SK-N-SH (cell line): Measurements from ENCODE around the gene TM4SF4. TPM values are rescaled to one million over a fixed set of nuclear protein-coding genes. Genes with fewer than 3 reads are reported as not detected.

Experiments used
- CTCF ChIA-PET: fragments of 300-600, 350-600 bp; formaldehyde crosslinking; extraction: SDS; loops from one replicate; lab custom pipeline; 2021; lab: Yijun Ruan, JAX
- POLR2A ChIA-PET: fragments of 350-600 bp; sonication (Branson Sonifier 250); formaldehyde crosslinking; extraction: SDS; loops from one replicate; lab custom pipeline; 2020; ENCODE audit warnings: antibody characterized with exemption, inconsistent platforms; lab: Yijun Ruan, JAX
- DNase-seq: peaks from one replicate; pipeline ENCODE4 v3.0.0; 2012
- H2AFZ ChIP-seq: fragments of 200-600 bp; sonication (generic); 2 replicates; pipeline ENCODE4 v1.8.1; 2016; ENCODE audit warnings: antibody characterized with exemption, mild to moderate bottlenecking, low read depth
- H3F3A ChIP-seq: fragments of 200-600 bp; sonication (generic); replicated peaks from 2 replicates; pipeline ENCODE3; 2016; ENCODE audit warnings: antibody characterized with exemption, mild to moderate bottlenecking; ENCODE audit not compliant: insufficient read depth
- H3K27ac ChIP-seq, 2 experiments: fragments of 200-500 bp in 1 of 2; fragments of 200-600 bp in 1 of 2; sonication (Bioruptor generic) in 1 of 2; sonication (generic), shearing (Covaris generic) in 1 of 2; 2 replicates each; pipeline versions ENCODE4 v1.5.1 to v1.6.1; 2014 to 2016; ENCODE audit warnings: low read depth in 2 of 2, inconsistent platforms in 1 of 2, low read length in 1 of 2, mild to moderate bottlenecking in 1 of 2, mixed read lengths in 1 of 2
- H3K27me3 ChIP-seq: fragments of 200-600 bp; sonication (generic), shearing (Covaris generic); 2 replicates; pipeline ENCODE4 v1.6.1; 2016; ENCODE audit warnings: mixed run types; ENCODE audit not compliant: insufficient read depth
- H3K36me3 ChIP-seq, 2 experiments: fragments of 200-500 bp in 1 of 2; fragments of 200-600 bp in 1 of 2; sonication (Bioruptor generic) in 1 of 2; sonication (generic) in 1 of 2; replicated peaks in 1 of 2; 2 replicates each; pipeline versions ENCODE3 to v1.5.1; 2014 to 2016; ENCODE audit warnings: low read length in 1 of 2, mild to moderate bottlenecking in 1 of 2; ENCODE audit not compliant: insufficient read depth in 2 of 2, control insufficient read depth in 1 of 2
- H3K4me1 ChIP-seq, 2 experiments: fragments of 200-500 bp in 1 of 2; fragments of 200-600 bp in 1 of 2; sonication (Bioruptor generic) in 1 of 2; sonication (generic), shearing (Covaris generic) in 1 of 2; 2 replicates each; pipeline versions ENCODE4 v1.5.1 to v1.6.1; 2014 to 2016; ENCODE audit warnings: low read depth in 1 of 2, low read length in 1 of 2, mixed run types in 1 of 2; ENCODE audit not compliant: insufficient read depth in 2 of 2, control insufficient read depth in 1 of 2
- H3K4me2 ChIP-seq: fragments of 200-600 bp; sonication (generic), shearing (Covaris generic); 2 replicates; pipeline ENCODE4 v1.6.1; 2017; ENCODE audit warnings: mixed run types
- H3K4me3 ChIP-seq, 2 experiments: fragments of 200-500 bp in 1 of 2; fragments of 200-600 bp in 1 of 2; sonication (Bioruptor generic) in 1 of 2; sonication (generic), shearing (Covaris generic) in 1 of 2; 2 replicates each; pipeline versions ENCODE4 v1.5.1 to v1.8.1; 2014 to 2016; ENCODE audit warnings: low read depth in 2 of 2, inconsistent platforms in 1 of 2, low read length in 1 of 2, mild to moderate bottlenecking in 1 of 2, mixed read lengths in 1 of 2, moderate library complexity in 1 of 2
- H3K79me2 ChIP-seq: fragments of 200-600 bp; sonication (generic); 2 replicates; pipeline ENCODE4 v1.8.1; 2017; ENCODE audit warnings: mild to moderate bottlenecking; ENCODE audit not compliant: insufficient read depth
- H3K9ac ChIP-seq: fragments of 200-600 bp; sonication (generic); 2 replicates; pipeline ENCODE4 v1.6.1; 2017; ENCODE audit warnings: mixed run types
- H3K9me2 ChIP-seq: fragments of 200-600 bp; sonication (generic); 2 replicates; pipeline ENCODE4 v1.6.1; 2017; ENCODE audit warnings: mixed run types
- H3K9me3 ChIP-seq: fragments of 200-600 bp; sonication (generic); 2 replicates; pipeline ENCODE4 v1.6.1; 2017; ENCODE audit warnings: mixed run types, mild to moderate bottlenecking, moderate library complexity
- H4K20me1 ChIP-seq: fragments of 200-600 bp; sonication (generic); 2 replicates; pipeline ENCODE4 v1.6.1; 2017; ENCODE audit warnings: mild to moderate bottlenecking, mixed run types; ENCODE audit not compliant: insufficient read depth
- EP300 ChIP-seq, 2 experiments: IDR thresholded peaks; 2 replicates each; pipeline versions ENCODE4 v1.4.0 to v1.6.1; 2012; ENCODE audit warnings: borderline replicate concordance in 1 of 2, low read depth in 1 of 2, low read length in 1 of 2
- FOSL2 ChIP-seq: IDR thresholded peaks from 2 replicates; pipeline ENCODE4 v1.4.0; 2012; ENCODE audit warnings: low read depth, mild to moderate bottlenecking, moderate library complexity, borderline replicate concordance
- GABPA ChIP-seq: IDR thresholded peaks from 2 replicates; pipeline ENCODE4 v1.4.0; 2012; ENCODE audit warnings: low read depth, mild to moderate bottlenecking
- NRF1 ChIP-seq: IDR thresholded peaks from 2 replicates; pipeline ENCODE4 v1.6.1; 2012; ENCODE audit warnings: low read depth, mild to moderate bottlenecking, low read length
- POLR2AphosphoS5 ChIP-seq: IDR thresholded peaks from 2 replicates; pipeline ENCODE4 v1.6.1; 2012; ENCODE audit warnings: low read depth, low read length
- RAD21 ChIP-seq: IDR thresholded peaks from 2 replicates; pipeline ENCODE4 v1.6.1; 2012; ENCODE audit warnings: mild to moderate bottlenecking, low read length
- RCOR1 ChIP-seq: fragments of 150-350 bp; IDR thresholded peaks from 2 replicates; pipeline ENCODE4 v1.6.1; 2017; ENCODE audit warnings: antibody characterized with exemption, low read length
- RFX5 ChIP-seq: IDR thresholded peaks from 2 replicates; pipeline ENCODE4 v1.6.1; 2012; ENCODE audit warnings: mild to moderate bottlenecking, improper control_type of control experiment, low read length
- SMC3 ChIP-seq: IDR thresholded peaks from 2 replicates; pipeline ENCODE4 v1.6.1; 2012; ENCODE audit warnings: low read depth, low read length, improper control_type of control experiment
- TAF1 ChIP-seq: IDR thresholded peaks from 2 replicates; pipeline ENCODE4 v1.6.1; 2012; ENCODE audit warnings: low read depth, mild to moderate bottlenecking, low read length, moderate library complexity, borderline replicate concordance
- WGBS: methylation state at CpG from one replicate; pipeline ENCODE4 v1.1.6; 2017; ENCODE audit warnings: low lambda C conversion rate; 5-methylcytosine and 5-hydroxymethylcytosine counted together
- polyA plus RNA-seq, 3 experiments: library from polyadenylated mRNA; depleted of rRNA; stranded (reverse); fragments of >200 nt; gene quantifications; 2 replicates each; pipeline ENCODE4 v1.2.3, GENCODE V29; 2012
- TF ChIP-seq, protein P1 (sequence below): IDR thresholded peaks from 2 replicates; pipeline ENCODE4 v1.4.0; 2012; ENCODE audit warnings: low read depth, borderline replicate concordance
- TF ChIP-seq, protein P2 (sequence below): IDR thresholded peaks from 2 replicates; pipeline ENCODE4; 2012
- TF ChIP-seq, protein P3 (sequence below): fragments of 150-350 bp; IDR thresholded peaks from 2 replicates; pipeline ENCODE4 v1.6.1; 2017; ENCODE audit warnings: antibody characterized with exemption, low read length, low read depth, borderline replicate concordance

TM4SF4 gene
- polyA plus RNA-seq, 1 of the 3 experiments (the other 2 are of a cell fraction), result 0.08 TPM

DNA sequence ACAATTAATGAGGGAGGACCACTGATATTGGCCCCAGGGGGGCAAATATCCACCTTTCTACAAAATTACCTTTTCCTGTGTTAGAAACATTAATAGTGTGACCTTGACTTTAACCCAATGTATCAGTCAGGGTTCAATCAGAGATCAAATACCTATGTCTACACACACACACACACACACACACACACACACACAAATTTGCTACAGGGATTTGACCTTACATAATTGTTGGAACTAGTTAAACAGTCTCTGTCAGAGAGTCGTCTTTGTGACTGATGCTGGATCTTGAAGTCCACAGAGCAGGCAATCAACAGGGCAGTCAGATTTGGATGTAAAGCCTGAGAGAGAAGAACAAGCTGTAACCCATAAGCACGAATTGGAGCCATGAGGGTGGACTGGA is 32.5 kb downstream of the TM4SF4 start (continued):
- TF ChIP-seq, protein P1, sequence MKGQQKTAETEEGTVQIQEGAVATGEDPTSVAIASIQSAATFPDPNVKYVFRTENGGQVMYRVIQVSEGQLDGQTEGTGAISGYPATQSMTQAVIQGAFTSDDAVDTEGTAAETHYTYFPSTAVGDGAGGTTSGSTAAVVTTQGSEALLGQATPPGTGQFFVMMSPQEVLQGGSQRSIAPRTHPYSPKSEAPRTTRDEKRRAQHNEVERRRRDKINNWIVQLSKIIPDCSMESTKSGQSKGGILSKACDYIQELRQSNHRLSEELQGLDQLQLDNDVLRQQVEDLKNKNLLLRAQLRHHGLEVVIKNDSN, result no peak
- TF ChIP-seq, protein P2, sequence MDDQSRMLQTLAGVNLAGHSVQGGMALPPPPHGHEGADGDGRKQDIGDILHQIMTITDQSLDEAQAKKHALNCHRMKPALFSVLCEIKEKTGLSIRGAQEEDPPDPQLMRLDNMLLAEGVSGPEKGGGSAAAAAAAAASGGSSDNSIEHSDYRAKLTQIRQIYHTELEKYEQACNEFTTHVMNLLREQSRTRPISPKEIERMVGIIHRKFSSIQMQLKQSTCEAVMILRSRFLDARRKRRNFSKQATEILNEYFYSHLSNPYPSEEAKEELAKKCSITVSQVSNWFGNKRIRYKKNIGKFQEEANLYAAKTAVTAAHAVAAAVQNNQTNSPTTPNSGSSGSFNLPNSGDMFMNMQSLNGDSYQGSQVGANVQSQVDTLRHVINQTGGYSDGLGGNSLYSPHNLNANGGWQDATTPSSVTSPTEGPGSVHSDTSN, result no peak
- TF ChIP-seq NRF1 (no peak), RCOR1 (no peak), RFX5 (no peak), RAD21 (no peak), FOSL2 (no peak), GABPA (no peak)
- TF ChIP-seq, all 33 proteins: peak for 0

DNA sequence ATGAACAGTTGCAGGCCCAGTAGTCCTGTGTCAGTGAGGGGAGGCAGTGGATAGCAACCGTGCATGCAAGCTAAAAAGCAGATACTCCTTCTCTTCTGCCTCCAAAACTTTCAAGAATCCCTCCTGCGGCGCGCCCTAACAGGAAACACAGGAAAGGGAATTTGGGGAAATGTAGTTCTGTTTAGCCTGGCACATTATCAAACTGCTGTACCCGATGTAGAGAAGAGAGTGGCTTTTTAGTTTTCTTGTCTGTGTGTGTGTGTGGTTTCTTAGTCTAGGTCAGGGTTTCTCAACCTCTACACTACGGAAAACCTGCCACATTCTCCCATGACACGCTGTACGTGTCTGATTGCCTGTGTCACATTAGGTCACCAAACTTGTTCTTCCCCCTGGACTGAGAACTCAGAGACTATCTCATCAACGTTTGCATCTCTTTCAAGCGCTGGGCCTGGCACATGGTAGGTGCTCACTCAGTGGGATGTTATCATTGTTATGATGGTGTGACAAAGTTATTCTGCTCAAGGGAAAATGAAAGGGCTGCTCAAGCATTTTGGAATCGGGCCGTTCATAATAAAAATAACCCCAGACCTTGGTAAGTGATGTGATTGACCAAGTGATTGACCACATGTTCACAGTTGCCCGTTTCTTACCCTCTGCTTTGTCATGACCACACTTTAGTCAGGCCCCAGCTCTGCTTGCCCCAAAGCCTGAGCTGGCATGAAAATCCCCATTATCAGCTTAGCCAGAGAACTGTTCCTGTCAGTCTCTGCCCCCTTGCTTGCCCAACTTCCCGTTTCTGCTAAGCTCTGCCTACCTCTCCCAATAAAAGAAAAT is 33.2 kb downstream of the TM4SF4 start:
- TF ChIP-seq SMC3, result no peak
- 0 out of 2 replicates have a peak, but pooled peaks have one; percentile 22 for TF ChIP-seq GABPA

DNA sequence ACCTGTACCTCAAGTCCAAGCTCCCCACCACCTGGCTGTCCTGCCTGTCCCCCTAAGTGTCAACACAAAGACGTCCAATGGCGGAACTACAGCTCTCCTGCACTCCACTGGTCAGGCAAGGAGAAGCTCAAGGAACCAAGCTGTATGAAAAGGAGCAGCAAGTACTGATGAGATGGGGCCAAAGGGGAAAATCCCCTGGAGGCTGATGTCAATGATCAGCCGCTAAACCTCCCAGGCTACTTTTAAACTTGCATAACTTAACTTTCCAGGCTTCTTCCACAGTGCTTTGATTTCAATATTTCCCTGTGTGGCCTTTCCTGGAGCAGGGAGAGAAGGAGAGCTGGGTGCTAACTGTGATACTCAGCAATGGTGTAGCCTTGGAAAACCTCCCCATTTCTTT is 35.0 kb downstream of the TM4SF4 start:
- no peak overlapping the region for H3K9ac ChIP-seq
- no peak overlapping the region for H3K4me3 ChIP-seq
- CTCF ChIA-PET, result interaction anchor here (0.9 to 3.7 kb wide), 5 partner anchors 13 to 208 kb away, joined by 3 to 20 read pairs (median 3); no protein-coding TSS in a partner anchor
- H3K36me3 ChIP-seq, result no peaks in the 10 kb centered on the region
- no peaks in the 10 kb centered on the region for H3K79me2 ChIP-seq
- TF ChIP-seq POLR2AphosphoS5, result no peak
- TF ChIP-seq, protein P3, sequence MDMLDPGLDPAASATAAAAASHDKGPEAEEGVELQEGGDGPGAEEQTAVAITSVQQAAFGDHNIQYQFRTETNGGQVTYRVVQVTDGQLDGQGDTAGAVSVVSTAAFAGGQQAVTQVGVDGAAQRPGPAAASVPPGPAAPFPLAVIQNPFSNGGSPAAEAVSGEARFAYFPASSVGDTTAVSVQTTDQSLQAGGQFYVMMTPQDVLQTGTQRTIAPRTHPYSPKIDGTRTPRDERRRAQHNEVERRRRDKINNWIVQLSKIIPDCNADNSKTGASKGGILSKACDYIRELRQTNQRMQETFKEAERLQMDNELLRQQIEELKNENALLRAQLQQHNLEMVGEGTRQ, result no peak
- no peak for TF ChIP-seq TAF1
- TF ChIP-seq, protein P2, result no peak
- TF ChIP-seq EP300 (IDR thresholded peaks at IDR 0.05; ENCODE audit: borderline replicate concordance in 1 of 2, low read depth in 1 of 2, low read length in 1 of 2), result no peak
- TF ChIP-seq FOSL2, result no peak
- TF ChIP-seq, all 33 proteins: peak for 0
- no peak overlapping the region for H3K4me2 ChIP-seq
- H3K9me2 ChIP-seq, result no peaks in the 10 kb centered on the region
- no peaks in the 10 kb centered on the region for H3K9me3 ChIP-seq
- H3K27ac ChIP-seq, result no peak overlapping the region
- no peak overlapping the region for H2AFZ ChIP-seq
- peaks cover 26% of the 10 kb centered on the region for H3F3A ChIP-seq
- H3K4me1 ChIP-seq, result peaks cover 0 to 21% of the 10 kb centered on the region in 2 experiments; a peak in 1 of 4 replicates
- no peaks in the 10 kb centered on the region for H4K20me1 ChIP-seq
- POLR2A ChIA-PET, result interaction anchor here (0.7 kb wide), 1 partner anchor 44 kb away, joined by 3 read pairs; no protein-coding TSS in a partner anchor
- WGBS, result 91% methylated on average over 3 of the region's 3 CpGs
- no peak for DNase-seq
- H3K27me3 ChIP-seq, result no peaks in the 10 kb centered on the region

More for the DNA sequence above, 33.2 kb downstream of the TM4SF4 start:
- Histone ChIP-seq H3F3A (peaks cover 26% of the 10 kb centered on the region), H3K4me3 (no peak overlapping the region), H2AFZ (peak overlapping the region; percentile 61; the same call in 1 of the 2 replicates), H3K36me3 (no peaks in the 10 kb centered on the region), H4K20me1 (no peaks in the 10 kb centered on the region), H3K4me2 (peak overlapping the region; percentile 48), H3K9me3 (no peaks in the 10 kb centered on the region), H3K27me3 (no peaks in the 10 kb centered on the region), H3K27ac (peak overlapping the region in 1 of 2 experiments; percentile 61; a peak in 2 of 4 replicates), H3K9me2 (no peaks in the 10 kb centered on the region), H3K9ac (no peak overlapping the region), H3K79me2 (no peaks in the 10 kb centered on the region), H3K4me1 (peaks cover 0 to 21% of the 10 kb centered on the region in 2 experiments; a peak in 1 of 4 replicates)
- no peak for DNase-seq
- POLR2A ChIA-PET, result no interaction called here
- WGBS, result 80% methylated on average over 14 of the region's 14 CpGs
- CTCF ChIA-PET, result interaction anchor here (0.8 to 3.7 kb wide), 2 partner anchors 40 to 209 kb away, joined by 3 to 20 read pairs; no protein-coding TSS in a partner anchor
